Mucosa of descending colon (tissue), 3 donors: ENCODE results near the gene MYO18B. TPM values are rescaled to one million over a fixed set of nuclear protein-coding genes. Genes with fewer than 3 reads are reported as not detected.

Source experiments
- ATAC-seq: fragments of 200-7000 bp; cut with Tn5 transposase; one replicate; pipeline ENCODE4 v1.9.1; 2020; ENCODE audit warnings: mild to moderate bottlenecking, moderate library complexity
- DNase-seq, 3 donors: peaks; one replicate each; pipeline ENCODE4 v3.0.0-alpha.2; 2020
- H3K36me3 ChIP-seq: fragments of 200-600 bp; one replicate; pipeline ENCODE4 v1.8.0; 2021; ENCODE audit warnings: low read depth, mild to moderate bottlenecking
- H3K4me1 ChIP-seq: fragments of 200-600 bp; one replicate; pipeline ENCODE4 v1.8.0; 2021; ENCODE audit warnings: low read depth, mild to moderate bottlenecking
- H3K4me3 ChIP-seq: fragments of 200-600 bp; one replicate; pipeline ENCODE4 v1.8.0; 2021; ENCODE audit warnings: mild to moderate bottlenecking
- H3K9me3 ChIP-seq: fragments of 200-600 bp; one replicate; pipeline ENCODE4 v1.8.0; 2021; ENCODE audit warnings: mild to moderate bottlenecking
- CTCF ChIP-seq: fragments of 200-600 bp; IDR thresholded peaks from one replicate; pipeline ENCODE4 v1.8.0; 2022; ENCODE audit warnings: antibody characterized with exemption, mild to moderate bottlenecking
- intact Hi-C, 2 donors: fragments of 100-400 bp; cut with DNase I in 1 of 2; cut with micrococcal nuclease in 1 of 2; formaldehyde crosslinking; loops; one replicate each; pipeline versions ENCODE4 v1.11.0 to v1.11.1; 2022; cut with DNase I, micrococcal nuclease
- total RNA-seq, 3 donors: library from RNA; stranded (reverse); fragmentation: NEBNext Ultra II Directional in 2 of 3; extraction: Animal tissue kit (Norgen Biotek cat#: 25700) in 2 of 3; gene quantifications; one replicate each; pipeline versions ENCODE4 v1.2.1 to v1.2.4, GENCODE V29; 2021 to 2023
- donor health status: DM: no; HTN: no; CAD: no; lungs with moderate emphysema.
- donor health status: DM: no; HTN: no; CAD: no.
- donor health status: DM: no; HTN: yes; CAD: no.

Gene MYO18B
- total RNA-seq, 3 donors from 2014 or later: 0.03 to 0.17 (median 0.12) TPM

- intact Hi-C loops: no loop called here
- no peak for ATAC-seq
- H3K9me3 ChIP-seq: no peaks in the 10 kb centered on the region
- no peaks in the 10 kb centered on the region for H3K36me3 ChIP-seq
- no peak for TF ChIP-seq CTCF
- no peak for DNase-seq
- H3K4me1 ChIP-seq: no peaks in the 10 kb centered on the region
- H3K4me3 ChIP-seq: no peak overlapping the region
These were observed 213.3 kb downstream of the MYO18B start for GRCh38 chr22:25955323-25955722.

- ATAC-seq (no peak), DNase-seq (no peak)
- H3K4me3 ChIP-seq: no peak overlapping the region
- no peaks in the 10 kb centered on the region for H3K4me1 ChIP-seq
- no peaks in the 10 kb centered on the region for H3K9me3 ChIP-seq
- TF ChIP-seq CTCF: no peak
- intact Hi-C loops: no loop called here
- no peaks in the 10 kb centered on the region for H3K36me3 ChIP-seq
These were observed 214.8 kb downstream of the MYO18B start for GRCh38 chr22:25956801-25957200.

GRCh38 chr22:25959818-25960774 lies 218.1 kb downstream of the MYO18B start:
- Histone ChIP-seq H3K4me1 (no peaks in the 10 kb centered on the region), H3K9me3 (no peaks in the 10 kb centered on the region), H3K4me3 (no peak overlapping the region), H3K36me3 (no peaks in the 10 kb centered on the region)
- intact Hi-C loops: no loop called here
- DNase-seq (no peak), ATAC-seq (no peak)
- no peak for TF ChIP-seq CTCF

- intact Hi-C loops: no loop called here
- DNase-seq (no peak), ATAC-seq (no peak)
- Histone ChIP-seq H3K4me3 (no peak overlapping the region), H3K4me1 (no peaks in the 10 kb centered on the region), H3K36me3 (no peaks in the 10 kb centered on the region), H3K9me3 (no peaks in the 10 kb centered on the region)
- TF ChIP-seq CTCF: no peak
These were observed 219.7 kb downstream of the MYO18B start for GRCh38 chr22:25961699-25962098.

- no peaks in the 10 kb centered on the region for H3K36me3 ChIP-seq
- DNase-seq: no peak
- no peaks in the 10 kb centered on the region for H3K9me3 ChIP-seq
- no peak for TF ChIP-seq CTCF
- no peak overlapping the region for H3K4me3 ChIP-seq
- intact Hi-C loops: no loop called here
- H3K4me1 ChIP-seq: no peaks in the 10 kb centered on the region
- no peak for ATAC-seq
These were observed 220.7 kb downstream of the MYO18B start for GRCh38 chr22:25962711-25963110.
